D721Med (cell line): ENCODE results near the gene CEP350.

Experiments
- DNase-seq: peaks from one replicate; pipeline ENCODE4 v3.0.0; 2011; ENCODE audit warnings: low spot score; ENCODE audit not compliant: insufficient read length
- FAIRE-seq: peaks from 2 replicates; lab custom pipeline; 2011; peaks lifted over from hg19 to GRCh38; lab: Jason Lieb, UNC
- CTCF ChIP-seq: IDR thresholded peaks from 2 replicates; pipeline ENCODE4 v1.5.1; 2012; ENCODE audit warnings: mild to moderate bottlenecking, control low read depth; ENCODE audit not compliant: insufficient read depth; ENCODE audit errors: missing control alignments

CEP350 gene

GRCh38 chr1:179966551-179966950 lies 11.9 kb downstream of the CEP350 start:
- no peak for TF ChIP-seq CTCF
- DNase-seq (no peak), FAIRE-seq (no peak)

- peak; percentile 11 for FAIRE-seq
- no peak for DNase-seq
- no peak for TF ChIP-seq CTCF
Measured at GRCh38 chr1:179968284-179968993, 13.8 kb downstream of the CEP350 start.

GRCh38 chr1:179968994-179969919 lies 14.6 kb downstream of the CEP350 start:
- FAIRE-seq (no peak), DNase-seq (no peak)
- TF ChIP-seq CTCF, result no peak

- DNase-seq (no peak), FAIRE-seq (no peak)
- no peak for TF ChIP-seq CTCF
Measured at GRCh38 chr1:179969962-179970361, 15.4 kb downstream of the CEP350 start.

- no peak for TF ChIP-seq CTCF
- FAIRE-seq, result no peak
- no peak for DNase-seq
Measured at GRCh38 chr1:179971563-179972496, 17.2 kb downstream of the CEP350 start.

- TF ChIP-seq CTCF, result no peak
- FAIRE-seq (peak; percentile 16), DNase-seq (no peak)
Measured at GRCh38 chr1:179973198-179974110, 18.8 kb downstream of the CEP350 start.
